NCI-H1105 (cell line): Measurements from ENCODE around the gene QSOX2.

Experiments used
- DNase-seq: peaks from one replicate; lab custom pipeline; 2025; lab: John Stamatoyannopoulos, UW

The QSOX2 gene

GRCh38 chr9:136222166-136222905 lies 23.3 kb downstream of the QSOX2 start:
- no peak for DNase-seq

GRCh38 chr9:136220017-136220729 lies 25.4 kb downstream of the QSOX2 start:
- no peak for DNase-seq

GRCh38 chr9:136219276-136219675 lies 26.3 kb downstream of the QSOX2 start:
- DNase-seq, result no peak

- DNase-seq, result no peak
Measured at GRCh38 chr9:136218673-136219072, 26.9 kb downstream of the QSOX2 start.

GRCh38 chr9:136218271-136218670 lies 27.3 kb downstream of the QSOX2 start:
- DNase-seq, result no peak

- DNase-seq, result no peak
Measured at GRCh38 chr9:136216541-136217244, 28.9 kb downstream of the QSOX2 start.

- DNase-seq, result no peak
Measured at GRCh38 chr9:136213733-136214132, 31.9 kb downstream of the QSOX2 start.

- DNase-seq, result no peak
Measured at GRCh38 chr9:136212345-136212950, 33.2 kb downstream of the QSOX2 start.

- DNase-seq, result no peak
Measured at GRCh38 chr9:136211441-136212344, 33.9 kb downstream of the QSOX2 start.

GRCh38 chr9:136211006-136211405 lies 34.6 kb downstream of the QSOX2 start:
- no peak for DNase-seq

- DNase-seq, result no peak
Measured at GRCh38 chr9:136210276-136210675, 35.3 kb downstream of the QSOX2 start.

- no peak for DNase-seq
Measured at GRCh38 chr9:136209786-136210185, 35.8 kb downstream of the QSOX2 start.

GRCh38 chr9:136209232-136209631 lies 36.4 kb downstream of the QSOX2 start:
- DNase-seq, result no peak

- DNase-seq, result no peak
Measured at GRCh38 chr9:136208675-136209074, 36.9 kb downstream of the QSOX2 start.

- DNase-seq, result no peak
Measured at GRCh38 chr9:136207616-136208015, 38.0 kb downstream of the QSOX2 start.

- DNase-seq, result no peak
Measured at GRCh38 chr9:136206602-136207275, 38.9 kb downstream of the QSOX2 start.

GRCh38 chr9:136205707-136205992 lies 40.0 kb downstream of the QSOX2 start:
- no peak for DNase-seq

GRCh38 chr9:136204838-136205706 lies 40.5 kb downstream of the QSOX2 start, which contains the start of gene LHX3:
Gene LHX3, minus strand, starts transcription at chr9:136205128. Its CDS starts 116 bp downstream, at chr9:136205012.
- DNase-seq, result no peak

GRCh38 chr9:136204145-136204805 lies 41.3 kb downstream of the QSOX2 start:
- no peak for DNase-seq
